ENCODE data around the gene PBX1.

- TF ChIP-seq CTCF (IDR thresholded peaks at IDR 0.05) (no peak), POLR2A (IDR thresholded peaks at IDR 0.05) (no peak), POLR2AphosphoS5 (IDR thresholded peaks at IDR 0.05) (no peak), EP300 (IDR thresholded peaks at IDR 0.05) (no peak)
Measured at GRCh38 chr1:164619006-164619784, 60.2 kb downstream of the PBX1 start.
